NCI-H1092 treated with DMSO at 0.1 percent for 48 hours (cell line): Measurements from ENCODE around the gene PTPRN2.

Source experiments
- DNase-seq: peaks from one replicate; lab custom pipeline; 2025; lab: John Stamatoyannopoulos, UW

PTPRN2 gene

GRCh38 chr7:157581740-157582139, 1005.9 kb downstream of the PTPRN2 start:
- no peak for DNase-seq

DNA sequence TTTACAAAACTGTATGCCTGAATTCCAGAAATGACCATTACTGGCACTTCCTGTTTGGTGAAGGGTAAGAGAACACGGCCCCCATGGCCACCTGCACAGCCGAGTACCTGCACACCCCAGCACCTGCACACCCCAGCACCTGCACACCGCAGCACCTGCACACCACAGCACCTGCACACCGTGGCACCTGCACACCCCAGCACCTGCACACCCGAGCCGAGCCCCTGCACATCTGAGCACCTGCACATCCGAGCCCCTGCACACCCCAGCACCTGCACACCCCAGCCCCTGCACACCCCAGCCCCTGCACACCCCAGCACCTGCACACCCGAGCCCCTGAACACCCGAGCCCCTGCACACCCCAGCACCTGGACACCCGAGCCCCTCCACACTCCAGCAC, 1007.3 kb downstream of the PTPRN2 start:
- no peak for DNase-seq

DNA sequence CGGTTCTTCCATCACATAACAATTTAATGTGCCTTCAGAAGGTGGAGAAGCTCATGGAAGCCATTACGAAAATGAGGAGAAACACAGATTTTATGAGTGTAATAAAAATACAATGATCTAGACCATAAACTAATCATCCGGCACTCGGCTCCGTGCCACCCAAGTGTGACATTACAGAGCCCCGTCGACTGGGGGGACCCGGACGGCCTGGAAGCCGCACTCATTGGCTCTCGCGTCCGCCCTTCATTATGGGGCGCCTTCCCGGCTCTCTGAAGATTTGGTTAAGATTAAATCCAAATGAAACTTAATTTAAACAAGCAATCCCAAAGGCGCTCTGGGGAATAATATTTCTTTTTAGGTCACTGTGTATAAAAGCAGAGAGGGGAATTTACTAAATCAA, 1008.2 kb downstream of the PTPRN2 start:
- no peak for DNase-seq

GRCh38 chr7:157577796-157578339, 1009.8 kb downstream of the PTPRN2 start:
- no peak for DNase-seq

DNA sequence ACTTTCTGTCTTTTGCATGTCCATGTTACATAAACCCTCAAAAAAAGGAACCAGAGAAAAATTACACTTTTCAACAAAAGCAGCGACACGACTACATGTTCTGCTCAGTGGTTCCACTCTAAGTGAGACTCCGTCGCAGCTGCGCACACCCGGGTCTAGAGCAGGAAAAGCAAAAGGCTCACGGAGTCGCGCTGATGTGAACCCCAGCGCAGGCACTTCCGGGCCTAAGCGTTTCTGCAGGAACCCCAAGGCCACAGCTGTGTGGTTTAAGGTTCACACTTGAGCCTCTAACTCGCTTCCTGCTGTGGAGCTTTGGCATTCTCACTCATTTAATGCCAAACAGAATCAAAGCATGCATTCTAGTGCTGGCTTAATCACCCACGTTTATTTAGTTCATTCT, 1010.6 kb downstream of the PTPRN2 start:
- no peak for DNase-seq

DNA sequence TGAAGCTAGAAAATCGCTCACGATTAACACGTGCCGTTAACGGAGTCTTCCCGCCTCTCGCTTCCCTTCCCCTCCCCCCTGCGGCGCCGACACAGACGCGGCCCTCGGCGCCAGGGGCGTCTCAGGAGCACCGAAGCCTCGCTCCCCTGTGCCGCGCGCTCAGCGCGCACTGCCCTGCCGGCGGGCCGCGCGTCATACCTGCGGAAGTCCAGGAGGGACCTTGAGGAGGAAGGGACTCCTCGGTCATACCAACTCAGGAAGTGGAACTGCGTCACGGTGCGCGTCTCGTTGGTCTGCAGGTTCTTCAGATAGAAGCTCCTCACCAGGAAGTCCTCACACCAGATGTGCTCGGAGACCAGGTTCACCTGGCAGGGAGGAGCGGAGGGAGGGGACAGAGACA, 1011.2 kb downstream of the PTPRN2 start:
- no peak for DNase-seq

DNA sequence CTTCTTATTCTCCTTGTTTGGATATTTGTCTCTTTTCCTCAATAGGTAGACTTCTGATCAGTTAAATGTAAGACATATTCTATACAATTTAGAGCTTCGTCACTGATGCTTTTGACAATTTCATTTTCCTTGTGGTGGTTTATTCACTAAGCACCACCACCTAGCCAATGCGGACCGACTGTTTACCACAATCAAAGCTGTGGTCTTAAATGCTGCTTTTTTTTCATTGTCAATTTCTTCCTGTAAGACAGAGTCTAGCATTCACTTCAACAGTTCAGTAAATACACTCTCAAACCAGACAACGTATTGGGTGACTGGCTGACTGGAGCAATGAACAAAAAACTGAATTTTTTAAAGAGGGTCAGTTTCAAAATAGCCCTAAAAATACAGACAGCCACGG, 1011.8 kb downstream of the PTPRN2 start:
- DNase-seq: no peak

GRCh38 chr7:157574914-157575586, 1012.6 kb downstream of the PTPRN2 start:
- DNase-seq: no peak

DNA sequence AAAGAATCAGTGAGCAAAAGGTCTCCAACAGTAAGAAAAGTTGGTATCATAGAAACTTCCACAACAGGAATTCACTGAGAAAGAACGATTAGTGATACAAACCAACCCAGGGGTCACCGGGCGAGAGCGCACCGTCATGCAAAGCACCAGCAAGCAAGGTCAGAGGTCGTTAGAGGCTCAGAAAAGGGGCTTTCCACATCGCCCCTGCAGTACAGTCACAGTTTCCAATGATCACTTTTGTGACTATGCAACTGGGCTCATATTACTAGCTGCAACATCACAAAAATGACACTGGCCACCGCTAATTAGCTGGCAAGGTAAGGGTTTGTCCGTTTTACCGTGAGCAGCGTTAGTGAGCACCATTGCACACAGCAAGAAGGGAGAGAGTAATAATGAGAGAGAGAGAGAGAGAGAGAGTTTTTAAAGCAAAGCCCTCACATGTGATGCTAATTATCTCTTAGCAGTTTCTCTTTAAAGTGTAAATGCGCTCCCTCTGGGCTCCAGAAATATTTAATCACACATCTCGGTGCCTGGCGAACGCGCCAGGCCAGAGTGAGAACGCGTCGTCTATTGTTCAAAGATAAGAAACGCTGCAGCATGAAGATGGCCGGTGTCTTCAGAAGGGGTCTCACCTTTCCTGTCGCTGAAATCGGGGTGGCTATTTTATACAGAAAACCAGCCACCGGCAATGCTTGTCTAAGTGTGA, 1013.4 kb downstream of the PTPRN2 start:
- DNase-seq: no peak

GRCh38 chr7:157573244-157573643, 1014.4 kb downstream of the PTPRN2 start:
- no peak for DNase-seq

GRCh38 chr7:157572622-157573021, 1015.0 kb downstream of the PTPRN2 start:
- DNase-seq: no peak

GRCh38 chr7:157570531-157571200, 1017.0 kb downstream of the PTPRN2 start:
- no peak for DNase-seq

GRCh38 chr7:157569967-157570366, 1017.7 kb downstream of the PTPRN2 start:
- no peak for DNase-seq

- peak; percentile 95 for DNase-seq
Measured at GRCh38 chr7:157568770-157569584, 1018.6 kb downstream of the PTPRN2 start.

GRCh38 chr7:157568106-157568769, 1019.4 kb downstream of the PTPRN2 start:
- no peak for DNase-seq

GRCh38 chr7:157567666-157568065, 1020.0 kb downstream of the PTPRN2 start:
- DNase-seq: no peak

DNA sequence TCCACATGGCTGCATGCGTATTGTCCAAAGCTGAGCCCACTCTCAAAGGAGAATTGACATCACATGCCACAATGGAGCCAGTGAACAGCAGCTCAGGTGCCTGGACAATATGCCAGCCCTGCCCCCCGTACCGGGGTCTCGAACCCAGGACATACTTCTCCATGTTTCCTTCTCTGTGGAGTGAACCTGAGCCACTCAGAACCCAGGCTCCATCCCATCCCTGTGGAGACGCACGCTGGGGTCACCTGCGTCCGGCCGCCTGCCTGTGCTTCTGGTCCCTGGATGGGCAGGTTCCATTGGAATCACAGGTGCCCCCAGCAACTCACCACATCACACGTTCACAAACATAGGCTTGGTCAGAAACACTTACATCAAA, 1021.0 kb downstream of the PTPRN2 start:
- no peak for DNase-seq

- DNase-seq: no peak
Measured at GRCh38 chr7:157565981-157566630, 1021.5 kb downstream of the PTPRN2 start.

GRCh38 chr7:157565201-157565626, 1022.4 kb downstream of the PTPRN2 start:
- no peak for DNase-seq

DNA sequence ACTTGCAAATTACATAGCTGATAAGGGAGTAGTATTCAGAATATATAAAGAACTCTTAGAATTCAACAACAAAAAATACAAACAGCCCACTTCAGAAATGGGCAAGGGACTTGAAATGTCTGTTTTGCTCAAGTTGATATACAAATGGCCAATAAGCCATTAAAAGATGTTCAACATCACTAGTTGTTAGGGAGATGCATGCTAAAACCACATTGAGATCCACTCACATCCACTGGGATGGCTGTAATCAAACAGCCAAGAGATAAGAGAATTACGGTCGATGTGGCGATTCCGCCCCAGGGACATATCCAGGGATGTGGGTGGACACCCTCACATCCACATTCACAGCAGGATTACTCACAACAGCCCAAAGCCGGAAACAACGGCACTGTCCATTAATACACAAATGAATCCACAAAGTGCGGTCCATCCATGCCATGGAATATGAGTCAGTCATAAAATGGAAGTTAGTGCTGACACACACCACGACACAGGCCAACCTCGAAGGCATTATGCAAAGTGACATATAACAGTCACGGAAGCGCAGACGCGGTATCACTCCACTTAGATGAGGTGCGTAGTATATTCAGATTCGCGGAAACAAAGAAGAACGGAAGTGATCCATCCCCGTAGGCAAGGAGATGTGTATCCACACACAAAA, 1023.0 kb downstream of the PTPRN2 start:
- no peak for DNase-seq
